ENCODE results near the gene HIPK2.
A peak's percentile ranks its signal among the peaks of the same experiment; 100 is the strongest.

The HIPK2 gene

GRCh38 chr7:139543801-139544603, 233.8 kb downstream of the HIPK2 start:
- no peak for FAIRE-seq

GRCh38 chr7:139542308-139543151, 235.3 kb downstream of the HIPK2 start:
- FAIRE-seq: no peak
- no peak for DNase-seq (ENCODE audit: low spot score)

More at GRCh38 chr7:139543801-139544603, 233.8 kb downstream of the HIPK2 start:
- DNase-seq (ENCODE audit: low spot score): no peak

GRCh38 chr7:139541600-139542307, 236.0 kb downstream of the HIPK2 start:
- FAIRE-seq (no peak), DNase-seq (ENCODE audit: low spot score) (no peak)

GRCh38 chr7:139540203-139540602, 237.6 kb downstream of the HIPK2 start:
- FAIRE-seq: no peak
- no peak for DNase-seq (ENCODE audit: low spot score)

GRCh38 chr7:139538881-139539635, 238.7 kb downstream of the HIPK2 start:
- FAIRE-seq (no peak), DNase-seq (ENCODE audit: low spot score) (no peak)

GRCh38 chr7:139536152-139536551, 241.6 kb downstream of the HIPK2 start:
- no peak for DNase-seq (ENCODE audit: low spot score)
- FAIRE-seq: no peak

- DNase-seq (ENCODE audit: low spot score) (no peak), FAIRE-seq (no peak)
These were observed 242.7 kb downstream of the HIPK2 start for GRCh38 chr7:139534966-139535651.

- FAIRE-seq: no peak
These were observed 243.7 kb downstream of the HIPK2 start for GRCh38 chr7:139534096-139534495.

GRCh38 chr7:139532636-139533155, 245.1 kb downstream of the HIPK2 start:
- no peak for FAIRE-seq
- DNase-seq (ENCODE audit: low spot score): no peak

More at GRCh38 chr7:139534096-139534495, 243.7 kb downstream of the HIPK2 start:
- DNase-seq (ENCODE audit: low spot score): no peak

GRCh38 chr7:139531094-139531493, 246.7 kb downstream of the HIPK2 start:
- FAIRE-seq: no peak

GRCh38 chr7:139526578-139527544, 250.9 kb downstream of the HIPK2 start:
- DNase-seq (ENCODE audit: low spot score): no peak
- FAIRE-seq: no peak

More at GRCh38 chr7:139531094-139531493, 246.7 kb downstream of the HIPK2 start:
- no peak for DNase-seq (ENCODE audit: low spot score)

- DNase-seq (ENCODE audit: low spot score) (no peak), FAIRE-seq (no peak)
These were observed 252.0 kb downstream of the HIPK2 start for GRCh38 chr7:139525750-139526149.

- FAIRE-seq: no peak
- no peak for DNase-seq (ENCODE audit: low spot score)
These were observed 252.6 kb downstream of the HIPK2 start for GRCh38 chr7:139525239-139525638.

GRCh38 chr7:139523968-139524815, 253.6 kb downstream of the HIPK2 start:
- FAIRE-seq (no peak), DNase-seq (ENCODE audit: low spot score) (no peak)

GRCh38 chr7:139523199-139523941, 254.4 kb downstream of the HIPK2 start, which contains the start of gene CLEC2L:
Gene CLEC2L (plus strand): TSS chr7:139523685. CDS start chr7:139523928, 243 bp downstream.
- FAIRE-seq: no peak
- peak; percentile 16 for DNase-seq (ENCODE audit: low spot score)

GRCh38 chr7:139522830-139523198, 255.0 kb downstream of the HIPK2 start:
- FAIRE-seq (no peak), DNase-seq (ENCODE audit: low spot score) (no peak)

GRCh38 chr7:139521439-139521838, 256.4 kb downstream of the HIPK2 start:
- FAIRE-seq (no peak), DNase-seq (ENCODE audit: low spot score) (no peak)
